Measurements from ENCODE around the gene FBXO3. TPM values are rescaled to one million over a fixed set of nuclear protein-coding genes. Genes with fewer than 3 reads are reported as not detected.

The FBXO3 gene
- total and polyA plus RNA-seq, 9 of the 15 experiments (the other 6 are each of a cell fraction or from before 2014, with no cell fraction given), result 11.6 to 59.3 (median 29.2) TPM

DNA sequence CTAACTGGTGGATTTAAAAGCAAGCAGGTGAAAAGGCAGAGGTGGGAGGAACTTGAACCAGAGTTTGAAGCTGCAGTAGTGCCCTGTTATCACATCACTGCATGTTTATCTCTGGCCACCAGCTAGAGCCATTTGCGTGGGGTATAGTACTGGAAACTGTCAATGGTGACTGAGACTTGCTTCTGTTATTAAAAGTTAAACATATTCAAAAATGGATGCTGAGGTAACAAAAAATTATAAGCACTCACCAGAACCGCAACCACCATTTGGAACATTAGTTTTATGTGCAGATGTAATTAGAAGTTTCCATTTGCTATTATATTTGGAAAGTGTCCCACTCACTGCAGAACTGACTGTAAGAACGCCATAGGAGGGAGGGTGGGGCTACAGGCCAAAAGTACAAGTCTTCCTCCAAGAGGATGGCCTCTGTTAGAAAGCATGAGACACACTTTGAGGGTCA lies 36.9 kb downstream of the FBXO3 start:
- intact Hi-C loops (cut with micrococcal nuclease) (loop anchor here (2.0 kb wide), 2 partner anchors 15 to 577 kb away; partner anchors contain the start of gene CSTF3), in situ Hi-C loops (cut with MboI) (no loop called here)
- peaks cover 41% of the 10 kb centered on the region for H3K79me2 ChIP-seq (ENCODE audit: control insufficient read depth, insufficient read depth, low read length)
- H3K36me3 ChIP-seq (ENCODE audit: control insufficient read depth, insufficient read depth, low read length), result peaks cover 10% of the 10 kb centered on the region
- POLR2A ChIA-PET, result interaction anchor here (0.6 to 3.1 kb wide), 9 partner anchors 9 to 204 kb away, joined by 3 to 18 read pairs (median 4); partner anchors contain the start of gene C11orf91
- peak; percentile 94 for FAIRE-seq
- peak; percentile 72 for ATAC-seq
- H3K4me3 ChIP-seq, result peak overlapping the region; percentile 79
- no peaks in the 10 kb centered on the region for H3K9me1 ChIP-seq (ENCODE audit: control insufficient read depth, insufficient read depth, low read length)
- H4K20me1 ChIP-seq (replicated peaks; ENCODE audit: control insufficient read depth, insufficient read depth, low read length), result peaks cover 11% of the 10 kb centered on the region; the same call in 1 of the 2 replicates
- H3K27ac ChIP-seq (ENCODE audit: extremely low read depth, low read depth, low read length), result peak overlapping the region; percentile 90
- CTCF ChIA-PET (ENCODE audit: low intra/inter-chr PET ratio), result no interaction called here
- no TSS peak for BruUV-seq (replicated peaks)
- DNase-seq (ENCODE audit: extremely low read depth in 1 of 4, low spot score in 3 of 4), result peak; percentile 69 to 91 (median 78)
- no peaks in the 10 kb centered on the region; the same call in 1 of the 2 replicates for H3K9me3 ChIP-seq (replicated peaks; ENCODE audit: control insufficient read depth, insufficient read depth, low read depth, low read length)
- H3K27me3 ChIP-seq (ENCODE audit: control insufficient read depth in 2 of 2, insufficient read depth in 2 of 2, low read length in 2 of 2), result no peaks in the 10 kb centered on the region
- H3K9ac ChIP-seq (ENCODE audit: insufficient read depth in 1 of 2, low read depth in 2 of 2, low read length in 2 of 2), result peak overlapping the region; percentile 81 to 95; a peak in 3 of 4 replicates
- peaks cover 16 to 44% of the 10 kb centered on the region in 2 experiments; a peak in 4 of 5 replicates for H3K4me1 ChIP-seq (replicated peaks in 1 of 2; ENCODE audit: control insufficient read depth in 2 of 2, insufficient read depth in 2 of 2, low read length in 2 of 2)
- peak overlapping the region; percentile 89 for H2AFZ ChIP-seq (ENCODE audit: low read depth, low read length)
- H3K4me2 ChIP-seq (ENCODE audit: insufficient read depth, low read length), result peak overlapping the region; percentile 95
- WGBS (ENCODE audit: insufficient coverage, low coverage, missing lambda C conversion rate), result 0% methylated on average over 3 of the region's 3 CpGs
- TF ChIP-seq ZFPM2 (CRISPR knock-in tag; IDR thresholded peaks at IDR 0.05) (no peak), MIER1 (IDR thresholded peaks at IDR 0.05; ENCODE audit: low read depth) (no peak), MYNN (IDR thresholded peaks at IDR 0.05) (peak; percentile 51; the same call in 1 of the 2 replicates), MYNN (CRISPR knock-in tag; IDR thresholded peaks at IDR 0.05) (no peak), ESRRB (CRISPR knock-in tag; IDR thresholded peaks at IDR 0.05; ENCODE audit: borderline replicate concordance) (no peak), MEF2A (IDR thresholded peaks at IDR 0.05; ENCODE audit: control insufficient read depth, low read depth, low read length) (peak; percentile 63), EP300 (IDR thresholded peaks at IDR 0.05; ENCODE audit: low read length) (peak; percentile 96), DPF2 (IDR thresholded peaks at IDR 0.05) (peak; percentile 97), CTBP1 (IDR thresholded peaks at IDR 0.05; ENCODE audit: borderline replicate concordance) (peak; percentile 49; the same call in 1 of the 2 replicates), ZNF583 (CRISPR knock-in tag; IDR thresholded peaks at IDR 0.05) (no peak), ZBTB8A (IDR thresholded peaks at IDR 0.05; ENCODE audit: partially characterized antibody) (no peak), SMARCA4 (IDR thresholded peaks at IDR 0.05) (peak; percentile 95), MTA1 (IDR thresholded peaks at IDR 0.05; ENCODE audit: borderline replicate concordance) (peak; percentile 74; the same call in 1 of the 2 replicates), RNF2 (IDR thresholded peaks at IDR 0.05) (peak; percentile 93; the same call in 1 of the 2 replicates), BRCA1 (IDR thresholded peaks at IDR 0.05) (no peak), BRCA1 (CRISPR knock-in tag; IDR thresholded peaks at IDR 0.05) (no peak)
- TF ChIP-seq, protein P1, sequence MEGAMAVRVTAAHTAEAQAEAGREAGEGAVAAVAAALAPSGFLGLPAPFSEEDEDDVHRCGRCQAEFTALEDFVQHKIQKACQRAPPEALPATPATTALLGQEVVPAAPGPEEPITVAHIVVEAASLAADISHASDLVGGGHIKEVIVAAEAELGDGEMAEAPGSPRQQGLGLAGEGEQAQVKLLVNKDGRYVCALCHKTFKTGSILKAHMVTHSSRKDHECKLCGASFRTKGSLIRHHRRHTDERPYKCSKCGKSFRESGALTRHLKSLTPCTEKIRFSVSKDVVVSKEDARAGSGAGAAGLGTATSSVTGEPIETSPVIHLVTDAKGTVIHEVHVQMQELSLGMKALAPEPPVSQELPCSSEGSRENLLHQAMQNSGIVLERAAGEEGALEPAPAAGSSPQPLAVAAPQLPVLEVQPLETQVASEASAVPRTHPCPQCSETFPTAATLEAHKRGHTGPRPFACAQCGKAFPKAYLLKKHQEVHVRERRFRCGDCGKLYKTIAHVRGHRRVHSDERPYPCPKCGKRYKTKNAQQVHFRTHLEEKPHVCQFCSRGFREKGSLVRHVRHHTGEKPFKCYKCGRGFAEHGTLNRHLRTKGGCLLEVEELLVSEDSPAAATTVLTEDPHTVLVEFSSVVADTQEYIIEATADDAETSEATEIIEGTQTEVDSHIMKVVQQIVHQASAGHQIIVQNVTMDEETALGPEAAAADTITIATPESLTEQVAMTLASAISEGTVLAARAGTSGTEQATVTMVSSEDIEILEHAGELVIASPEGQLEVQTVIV (CRISPR knock-in tag; IDR thresholded peaks at IDR 0.05; ENCODE audit: borderline replicate concordance), result no peak
- TF ChIP-seq, protein P2, sequence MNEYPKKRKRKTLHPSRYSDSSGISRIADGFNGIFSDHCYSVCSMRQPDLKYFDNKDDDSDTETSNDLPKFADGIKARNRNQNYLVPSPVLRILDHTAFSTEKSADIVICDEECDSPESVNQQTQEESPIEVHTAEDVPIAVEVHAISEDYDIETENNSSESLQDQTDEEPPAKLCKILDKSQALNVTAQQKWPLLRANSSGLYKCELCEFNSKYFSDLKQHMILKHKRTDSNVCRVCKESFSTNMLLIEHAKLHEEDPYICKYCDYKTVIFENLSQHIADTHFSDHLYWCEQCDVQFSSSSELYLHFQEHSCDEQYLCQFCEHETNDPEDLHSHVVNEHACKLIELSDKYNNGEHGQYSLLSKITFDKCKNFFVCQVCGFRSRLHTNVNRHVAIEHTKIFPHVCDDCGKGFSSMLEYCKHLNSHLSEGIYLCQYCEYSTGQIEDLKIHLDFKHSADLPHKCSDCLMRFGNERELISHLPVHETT (CRISPR knock-in tag; conservative IDR thresholded peaks at IDR 0.05 in 1 of 2, IDR thresholded peaks at IDR 0.05 in 1 of 2), result 0 out of 4 replicates have a peak, but pooled peaks of 1 of the 2 experiments have one; percentile 42
- TF ChIP-seq, protein P3, sequence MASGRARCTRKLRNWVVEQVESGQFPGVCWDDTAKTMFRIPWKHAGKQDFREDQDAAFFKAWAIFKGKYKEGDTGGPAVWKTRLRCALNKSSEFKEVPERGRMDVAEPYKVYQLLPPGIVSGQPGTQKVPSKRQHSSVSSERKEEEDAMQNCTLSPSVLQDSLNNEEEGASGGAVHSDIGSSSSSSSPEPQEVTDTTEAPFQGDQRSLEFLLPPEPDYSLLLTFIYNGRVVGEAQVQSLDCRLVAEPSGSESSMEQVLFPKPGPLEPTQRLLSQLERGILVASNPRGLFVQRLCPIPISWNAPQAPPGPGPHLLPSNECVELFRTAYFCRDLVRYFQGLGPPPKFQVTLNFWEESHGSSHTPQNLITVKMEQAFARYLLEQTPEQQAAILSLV (tag; IDR thresholded peaks at IDR 0.05), result no peak
- TF ChIP-seq, protein P4, sequence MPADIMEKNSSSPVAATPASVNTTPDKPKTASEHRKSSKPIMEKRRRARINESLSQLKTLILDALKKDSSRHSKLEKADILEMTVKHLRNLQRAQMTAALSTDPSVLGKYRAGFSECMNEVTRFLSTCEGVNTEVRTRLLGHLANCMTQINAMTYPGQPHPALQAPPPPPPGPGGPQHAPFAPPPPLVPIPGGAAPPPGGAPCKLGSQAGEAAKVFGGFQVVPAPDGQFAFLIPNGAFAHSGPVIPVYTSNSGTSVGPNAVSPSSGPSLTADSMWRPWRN (IDR thresholded peaks at IDR 0.05; ENCODE audit: low read depth), result peak; percentile 46; the same call in 1 of the 2 replicates
